Progenitor cell of endocrine pancreas (in vitro differentiated cells): ENCODE data around the gene CAPN2. TPM values are rescaled to one million over a fixed set of nuclear protein-coding genes. Genes with fewer than 3 reads are reported as not detected.
"Not testable (repeated sequence)": the region's sequence is repeated elsewhere in the genome, so short reads cannot be mapped to it uniquely, and the experiment has no call there.

Experiments
- DNase-seq: peaks from one replicate; pipeline ENCODE4 v3.0.0; 2021; ENCODE audit warnings: low spot score; ENCODE audit not compliant: unreplicated experiment
- H3K27ac Mint-ChIP-seq: 2 replicates; pipeline ENCODE4 v1.8.0; 2021; ENCODE audit warnings: mild to moderate bottlenecking, moderate library complexity, mixed read lengths
- H3K27me3 Mint-ChIP-seq: 2 replicates; pipeline ENCODE4 v1.8.0; 2021; ENCODE audit warnings: mixed read lengths
- H3K36me3 Mint-ChIP-seq: 2 replicates; pipeline ENCODE4 v1.8.0; 2022; ENCODE audit warnings: mixed read lengths; ENCODE audit not compliant: insufficient read depth
- H3K4me1 Mint-ChIP-seq: 2 replicates; pipeline ENCODE4 v1.8.0; 2021; ENCODE audit warnings: low read depth, mixed read lengths
- H3K4me3 Mint-ChIP-seq: 2 replicates; pipeline ENCODE4 v1.8.0; 2021; ENCODE audit warnings: low read depth, mild to moderate bottlenecking, moderate library complexity, mixed read lengths
- H3K9me3 Mint-ChIP-seq: 2 replicates; pipeline ENCODE4 v1.8.0; 2021; ENCODE audit warnings: low read depth, mixed read lengths
- total RNA-seq: library from RNA; stranded (reverse); gene quantifications from 2 replicates; pipeline ENCODE4 v1.2.1, GENCODE V29; 2021
- TF ChIP-seq, protein P1 (sequence below): fragments of 200-600 bp; sonication (generic); IDR thresholded peaks from one replicate; pipeline ENCODE4 v1.5.0; 2021; ENCODE audit warnings: antibody characterized with exemption, mild to moderate bottlenecking; ENCODE audit not compliant: unreplicated experiment

The CAPN2 gene
- total RNA-seq, 1 donor from 2014 or later: 20.3 TPM

GRCh38 chr1:223794136-223794880, 82.0 kb downstream of the CAPN2 start:
- Mint-ChIP-seq H3K9me3 (no peaks in the 10 kb centered on the region), H3K27me3 (no peaks in the 10 kb centered on the region), H3K36me3 (peaks cover 35% of the 10 kb centered on the region), H3K4me1 (peaks cover 8% of the 10 kb centered on the region), H3K27ac (peak overlapping the region; percentile 64), H3K4me3 (no peak overlapping the region)
- DNase-seq: no peak
- TF ChIP-seq, protein P1, sequence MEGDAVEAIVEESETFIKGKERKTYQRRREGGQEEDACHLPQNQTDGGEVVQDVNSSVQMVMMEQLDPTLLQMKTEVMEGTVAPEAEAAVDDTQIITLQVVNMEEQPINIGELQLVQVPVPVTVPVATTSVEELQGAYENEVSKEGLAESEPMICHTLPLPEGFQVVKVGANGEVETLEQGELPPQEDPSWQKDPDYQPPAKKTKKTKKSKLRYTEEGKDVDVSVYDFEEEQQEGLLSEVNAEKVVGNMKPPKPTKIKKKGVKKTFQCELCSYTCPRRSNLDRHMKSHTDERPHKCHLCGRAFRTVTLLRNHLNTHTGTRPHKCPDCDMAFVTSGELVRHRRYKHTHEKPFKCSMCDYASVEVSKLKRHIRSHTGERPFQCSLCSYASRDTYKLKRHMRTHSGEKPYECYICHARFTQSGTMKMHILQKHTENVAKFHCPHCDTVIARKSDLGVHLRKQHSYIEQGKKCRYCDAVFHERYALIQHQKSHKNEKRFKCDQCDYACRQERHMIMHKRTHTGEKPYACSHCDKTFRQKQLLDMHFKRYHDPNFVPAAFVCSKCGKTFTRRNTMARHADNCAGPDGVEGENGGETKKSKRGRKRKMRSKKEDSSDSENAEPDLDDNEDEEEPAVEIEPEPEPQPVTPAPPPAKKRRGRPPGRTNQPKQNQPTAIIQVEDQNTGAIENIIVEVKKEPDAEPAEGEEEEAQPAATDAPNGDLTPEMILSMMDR: no peak

DNA sequence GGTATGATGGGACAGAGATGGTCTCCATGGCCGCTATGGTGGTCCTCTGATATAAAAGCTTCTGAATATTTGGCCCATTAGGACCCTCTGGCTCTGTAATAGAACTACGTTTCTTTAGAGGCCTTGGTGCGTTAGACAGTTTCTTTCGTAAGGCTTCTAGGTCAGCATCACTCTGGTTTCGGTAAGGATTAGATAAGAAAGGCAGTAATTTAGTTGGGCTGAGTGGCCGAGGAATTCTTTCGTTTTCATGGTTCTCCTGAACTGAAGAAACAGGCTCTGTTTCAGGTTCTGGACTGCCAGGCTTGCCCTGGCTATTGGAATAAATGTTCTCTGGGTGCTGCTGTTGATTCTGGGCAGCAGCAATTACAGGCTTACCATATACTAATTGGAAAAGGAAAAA, 83.9 kb downstream of the CAPN2 start:
- TF ChIP-seq, protein P1: no peak
- Mint-ChIP-seq H3K36me3 (peaks cover 42% of the 10 kb centered on the region), H3K27me3 (no peaks in the 10 kb centered on the region), H3K4me1 (peaks cover 7% of the 10 kb centered on the region), H3K4me3 (no peak overlapping the region), H3K9me3 (no peaks in the 10 kb centered on the region), H3K27ac (no peak overlapping the region)
- DNase-seq: no peak

DNA sequence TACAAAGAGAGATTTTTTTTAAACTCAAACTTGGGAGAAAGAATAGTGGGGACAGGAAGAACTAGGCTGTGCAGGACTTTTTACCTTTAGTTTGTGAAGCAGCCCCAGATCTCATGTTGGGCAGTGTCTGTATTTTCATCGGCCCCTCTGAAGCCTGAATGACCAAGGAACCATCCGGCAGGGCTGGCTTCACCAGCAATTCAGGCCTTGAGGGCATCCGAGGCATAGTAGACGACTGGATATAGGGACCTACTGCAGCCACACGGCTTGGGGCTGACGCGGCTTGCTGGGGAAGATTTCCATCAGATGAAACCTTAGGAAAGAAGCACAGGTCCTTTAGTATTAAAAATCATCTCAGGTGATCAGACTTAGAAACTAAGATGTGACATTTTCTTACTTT, 89.7 kb downstream of the CAPN2 start:
- H3K36me3 Mint-ChIP-seq: peaks cover 41% of the 10 kb centered on the region
- no peaks in the 10 kb centered on the region for H3K9me3 Mint-ChIP-seq
- TF ChIP-seq, protein P1: no peak
- DNase-seq: no peak
- no peaks in the 10 kb centered on the region for H3K27me3 Mint-ChIP-seq
- no peak overlapping the region for H3K27ac Mint-ChIP-seq
- no peak overlapping the region for H3K4me3 Mint-ChIP-seq
- no peaks in the 10 kb centered on the region for H3K4me1 Mint-ChIP-seq

- DNase-seq: no peak
- H3K27ac Mint-ChIP-seq: no peak overlapping the region
- no peaks in the 10 kb centered on the region for H3K4me1 Mint-ChIP-seq
- no peak overlapping the region for H3K4me3 Mint-ChIP-seq
- peaks cover 4% of the 10 kb centered on the region for H3K9me3 Mint-ChIP-seq
- no peaks in the 10 kb centered on the region for H3K27me3 Mint-ChIP-seq
- TF ChIP-seq, protein P1: no peak
- H3K36me3 Mint-ChIP-seq: peaks cover 45% of the 10 kb centered on the region
Measured at GRCh38 chr1:223802602-223803001, 90.3 kb downstream of the CAPN2 start.

- Mint-ChIP-seq H3K27me3 (no peaks in the 10 kb centered on the region), H3K27ac (no peak overlapping the region), H3K4me3 (no peak overlapping the region), H3K9me3 (peaks cover 6% of the 10 kb centered on the region), H3K4me1 (no peaks in the 10 kb centered on the region), H3K36me3 (peaks cover 44% of the 10 kb centered on the region)
- TF ChIP-seq, protein P1: no peak
- no peak for DNase-seq
Measured at GRCh38 chr1:223803211-223803610, 90.9 kb downstream of the CAPN2 start.

DNA sequence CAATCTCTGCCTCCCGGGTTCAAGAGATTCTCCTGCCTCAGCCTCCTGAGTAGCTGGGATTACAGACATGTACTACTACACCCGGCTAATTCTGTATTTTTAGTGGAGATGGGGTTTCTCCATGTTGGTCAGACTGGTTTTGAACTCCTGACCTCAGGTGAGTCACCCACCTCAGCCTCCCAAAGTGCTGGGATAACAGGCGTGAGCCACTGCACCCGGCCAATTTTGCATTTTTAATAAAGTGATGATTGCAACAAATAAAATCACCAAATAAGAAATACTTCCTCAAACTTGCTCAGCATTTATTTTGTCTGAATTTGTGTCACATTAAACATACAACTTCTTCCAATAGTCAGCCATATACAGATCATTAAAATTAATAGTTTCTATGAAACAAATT, 97.6 kb downstream of the CAPN2 start:
- H3K4me1 Mint-ChIP-seq: peaks cover 10% of the 10 kb centered on the region
- H3K36me3 Mint-ChIP-seq: peaks cover 48% of the 10 kb centered on the region
- H3K27ac Mint-ChIP-seq, DNase-seq, H3K4me3 Mint-ChIP-seq, H3K27me3 Mint-ChIP-seq, H3K9me3 Mint-ChIP-seq: not testable (repeated sequence)
